ENCODE measurements around the gene LY6G6D.

Gene LY6G6D

DNA sequence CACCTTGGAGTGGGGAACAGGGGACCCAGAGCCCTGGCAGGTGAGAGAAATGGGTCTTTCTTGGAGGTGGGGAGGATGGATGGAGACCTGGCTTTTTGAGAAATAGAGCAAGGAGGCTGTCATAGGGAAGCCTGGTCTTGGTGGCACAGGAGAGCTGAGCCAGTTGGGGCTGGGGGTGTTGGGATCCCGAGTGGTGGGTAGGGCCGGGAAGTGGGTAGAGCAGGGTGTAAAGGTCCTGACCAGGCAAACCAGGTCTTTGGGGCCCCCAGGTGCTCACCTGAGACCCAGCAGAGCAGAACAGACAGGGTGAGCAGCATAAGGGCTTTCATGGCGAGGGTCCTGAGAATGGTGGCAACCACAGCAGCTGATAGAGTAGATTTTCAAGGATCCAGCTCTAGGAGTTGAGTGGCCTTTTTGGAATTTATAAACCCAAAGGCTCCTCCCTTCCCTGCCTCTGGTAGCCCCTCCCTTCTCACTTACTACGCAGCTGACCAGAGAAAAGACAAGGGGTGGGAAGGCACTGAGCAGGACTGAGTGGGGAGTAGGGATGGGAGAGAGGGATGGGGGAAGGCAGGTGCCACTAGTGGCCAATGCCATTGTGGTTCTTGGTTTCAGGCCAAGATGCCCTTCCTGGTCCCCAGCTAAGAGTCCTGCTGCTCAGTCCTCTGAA, 6.3 kb downstream of the LY6G6D start, which contains the start of gene LY6G6C:
Gene LY6G6C (minus strand): TSS at position 396 of the 670 bp plus-strand sequence. CDS start 67 bp downstream, at position 329.
- DNase-seq: no peak

DNA sequence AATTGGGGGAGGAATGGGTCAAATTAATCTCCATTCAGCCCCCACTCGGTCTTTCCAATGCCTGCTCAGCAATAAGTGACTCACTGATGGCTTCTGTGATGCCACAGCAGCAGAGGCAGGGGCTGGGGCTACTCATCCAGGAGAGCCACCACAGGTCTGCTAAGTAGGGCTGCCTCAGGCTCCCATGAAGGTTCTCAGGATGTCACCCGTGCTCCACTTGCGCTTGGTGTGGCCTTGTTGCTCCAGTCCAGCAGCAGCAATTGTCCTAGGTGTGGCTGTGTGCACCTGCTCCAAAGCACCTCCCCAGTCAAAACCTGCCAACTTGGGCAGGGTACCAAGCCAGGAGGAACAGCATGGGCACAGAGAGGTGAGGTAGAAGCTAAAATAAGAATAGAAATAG, 7.0 kb downstream of the LY6G6D start:
- DNase-seq: no peak

DNA sequence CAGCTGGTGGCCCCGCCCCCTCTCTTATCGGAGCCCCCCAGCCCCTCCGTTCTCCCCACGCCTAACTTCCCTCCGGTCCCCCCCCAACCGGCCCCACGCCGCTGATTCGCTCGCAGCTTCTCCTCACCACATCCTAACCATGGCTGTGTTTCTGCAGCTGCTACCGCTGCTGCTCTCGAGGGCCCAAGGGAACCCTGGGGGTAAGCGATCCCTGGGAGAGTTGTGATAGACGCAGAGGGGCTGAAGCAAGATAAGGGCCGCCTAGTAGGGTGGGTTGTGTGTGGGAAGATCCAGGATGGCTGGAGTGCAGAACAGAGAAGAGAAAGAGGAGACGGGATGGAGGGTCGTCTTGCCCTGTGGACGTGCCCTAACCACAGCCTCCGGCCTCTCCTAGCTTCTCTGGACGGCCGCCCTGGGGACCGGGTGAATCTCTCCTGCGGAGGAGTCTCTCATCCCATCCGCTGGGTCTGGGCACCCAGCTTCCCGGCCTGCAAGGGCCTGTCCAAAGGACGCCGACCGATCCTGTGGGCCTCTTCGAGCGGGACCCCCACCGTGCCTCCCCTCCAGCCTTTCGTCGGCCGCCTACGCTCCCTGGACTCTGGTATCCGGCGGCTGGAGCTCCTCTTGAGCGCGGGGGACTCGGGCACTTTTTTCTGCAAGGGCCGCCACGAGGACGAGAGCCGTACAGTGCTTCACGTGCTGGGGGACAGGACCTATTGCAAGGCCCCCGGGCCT, 8.3 kb downstream of the LY6G6D start, which contains the start of gene MPIG6B:
Gene MPIG6B (plus strand): TSS at position 129 of the 735 bp plus-strand sequence. CDS start 11 bp downstream, at position 140.
- DNase-seq: no peak

DNA sequence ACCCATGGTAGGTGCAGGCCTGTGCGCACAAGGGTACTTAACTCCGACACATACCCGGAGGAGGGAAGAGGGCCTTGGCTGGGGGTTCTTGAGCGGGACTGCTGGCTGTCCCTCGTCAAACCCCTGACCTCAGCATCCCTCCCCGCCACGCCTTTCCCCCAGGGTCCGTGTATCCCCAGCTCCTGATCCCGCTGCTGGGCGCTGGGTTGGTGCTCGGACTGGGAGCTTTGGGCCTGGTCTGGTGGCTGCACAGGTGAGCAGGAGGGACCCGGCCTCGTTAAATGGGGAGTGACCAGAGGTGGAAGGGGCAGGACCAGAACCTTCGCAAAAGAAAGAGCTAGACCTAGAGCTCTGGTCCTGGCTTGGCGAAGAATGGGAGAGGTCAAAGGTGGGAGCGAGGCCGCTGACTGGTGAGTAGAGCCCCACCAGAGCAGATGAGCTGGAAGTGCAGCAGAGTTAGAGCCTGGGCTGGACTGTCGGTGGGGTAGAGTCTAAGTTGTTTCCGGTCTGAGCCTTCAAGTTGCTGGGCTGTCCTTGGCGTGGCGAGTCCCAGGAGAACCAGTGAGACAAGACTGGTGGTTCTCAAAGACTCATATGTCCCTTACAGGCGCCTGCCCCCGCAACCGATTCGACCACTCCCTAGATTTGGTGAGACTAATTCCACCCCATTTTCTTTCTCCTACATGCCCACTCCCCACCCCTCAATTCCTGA, 9.0 kb downstream of the LY6G6D start:
- no peak for DNase-seq

DNA sequence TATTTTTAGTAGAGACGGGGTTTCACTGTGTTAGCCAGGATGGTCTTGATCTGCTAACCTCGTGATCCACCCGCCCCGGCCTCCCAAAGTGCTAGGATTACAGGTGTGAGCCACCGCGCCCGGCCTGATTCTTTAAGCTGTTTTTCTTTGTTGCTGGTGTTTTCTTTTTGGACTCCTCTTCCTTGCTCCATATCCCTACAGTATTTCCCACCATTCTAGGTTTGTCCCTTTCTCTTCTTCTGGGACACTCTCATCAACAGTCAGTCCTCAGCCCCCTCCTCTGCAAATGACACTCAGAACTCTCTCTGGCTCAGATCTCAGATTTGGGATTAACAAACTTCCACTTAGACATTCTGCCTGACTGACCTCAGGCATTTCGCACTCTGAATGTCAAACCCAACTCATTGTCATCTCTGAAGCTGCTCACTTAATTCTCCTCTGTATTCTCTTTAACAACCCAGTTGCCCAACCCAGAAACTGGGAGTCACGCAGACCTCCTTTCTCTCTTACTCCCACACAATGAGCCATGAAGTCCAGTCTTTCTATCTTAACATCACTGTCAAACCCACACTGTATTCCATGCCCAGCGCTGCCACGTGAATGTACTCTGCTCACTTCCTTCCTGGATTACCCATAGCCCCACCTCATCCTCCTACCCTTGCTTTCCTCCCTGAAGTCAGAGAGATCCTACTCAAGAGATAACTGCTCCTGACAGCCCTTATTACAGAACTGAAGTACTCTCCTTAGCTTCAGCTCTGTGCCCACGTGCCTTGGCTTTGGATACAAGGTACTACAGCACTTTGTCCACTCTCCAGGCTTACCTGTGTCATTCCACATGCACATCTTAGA, 10.6 kb downstream of the LY6G6D start:
- peak; percentile 27 for DNase-seq

DNA sequence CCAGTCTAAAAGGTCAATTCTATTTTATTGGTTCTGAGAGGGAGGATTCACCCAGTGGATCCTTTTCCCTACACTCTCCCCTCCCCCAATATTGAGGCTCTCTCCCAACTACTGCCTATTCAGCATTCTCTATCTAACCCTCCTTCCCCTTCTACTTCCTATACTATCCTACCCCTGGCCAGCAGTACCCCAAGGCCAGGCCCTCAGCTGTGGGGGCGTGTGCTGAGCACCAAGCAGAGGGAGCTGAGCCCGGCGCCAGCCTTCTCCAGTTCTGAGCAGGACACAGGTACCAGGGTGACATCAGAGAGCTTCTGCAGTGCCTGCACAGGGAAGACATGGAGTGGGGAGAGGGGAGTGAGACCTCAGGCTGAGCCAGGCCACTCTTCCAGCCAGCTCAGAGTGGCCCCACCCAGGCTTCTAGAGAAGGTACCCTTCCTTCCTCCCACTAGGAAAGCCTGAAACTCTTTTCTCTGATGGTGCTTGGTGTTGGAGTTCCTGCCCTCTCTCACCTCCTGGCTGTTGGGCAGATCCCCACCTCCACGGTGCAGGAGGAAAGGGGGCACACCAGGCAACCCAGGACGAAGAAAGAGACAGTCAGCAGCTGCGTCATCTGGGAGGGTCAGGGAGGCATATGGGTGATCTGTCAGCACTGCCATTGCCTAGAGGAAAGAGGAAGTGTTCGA, 12.0 kb downstream of the LY6G6D start:
- peak; percentile 43 for DNase-seq

DNA sequence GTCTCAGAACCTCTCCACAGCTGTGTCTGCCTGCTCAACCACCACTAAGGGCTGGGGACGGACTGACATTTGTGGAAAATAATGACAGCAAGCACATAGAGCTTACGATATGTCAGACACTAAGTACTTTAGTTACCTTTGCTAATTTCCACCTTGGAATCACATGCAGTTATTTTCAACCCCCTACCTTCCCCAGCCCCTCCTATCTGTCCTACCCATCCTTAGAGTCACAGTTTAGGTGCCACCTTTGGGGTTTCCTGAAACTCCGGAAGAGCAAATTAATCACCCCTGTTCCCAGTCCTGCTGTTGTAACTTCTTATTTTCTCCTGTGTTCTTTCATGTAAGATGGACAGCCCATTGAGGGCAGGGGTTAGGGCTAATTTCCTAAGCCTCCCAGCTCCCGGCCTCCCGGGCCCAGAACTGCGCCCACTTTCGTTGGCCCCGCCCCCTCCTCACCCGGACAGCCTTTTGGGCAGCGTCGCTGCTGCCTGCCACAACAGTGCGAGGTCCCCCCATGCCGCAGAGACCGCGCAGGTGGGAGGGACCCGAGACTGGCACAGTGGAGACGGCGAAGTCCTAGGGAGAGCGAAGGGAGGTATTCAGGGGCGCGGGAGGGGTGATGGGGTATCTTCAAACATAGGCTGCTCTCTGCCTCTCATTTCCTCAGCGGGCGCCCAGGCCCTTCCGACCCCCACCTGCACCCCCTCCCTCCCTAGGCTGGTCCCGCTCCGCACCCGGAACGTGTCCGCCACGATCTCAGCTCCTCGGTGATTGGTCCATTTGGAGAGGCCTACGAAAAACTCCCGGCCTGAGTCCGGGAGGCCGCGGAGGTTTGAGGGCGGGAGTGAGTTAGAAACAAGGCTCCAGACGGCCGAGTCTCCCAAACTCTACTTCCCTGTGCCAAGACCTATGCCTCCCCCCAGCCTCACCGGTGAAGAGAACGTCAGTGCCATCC, 12.8 kb downstream of the LY6G6D start:
- no peak for DNase-seq

DNA sequence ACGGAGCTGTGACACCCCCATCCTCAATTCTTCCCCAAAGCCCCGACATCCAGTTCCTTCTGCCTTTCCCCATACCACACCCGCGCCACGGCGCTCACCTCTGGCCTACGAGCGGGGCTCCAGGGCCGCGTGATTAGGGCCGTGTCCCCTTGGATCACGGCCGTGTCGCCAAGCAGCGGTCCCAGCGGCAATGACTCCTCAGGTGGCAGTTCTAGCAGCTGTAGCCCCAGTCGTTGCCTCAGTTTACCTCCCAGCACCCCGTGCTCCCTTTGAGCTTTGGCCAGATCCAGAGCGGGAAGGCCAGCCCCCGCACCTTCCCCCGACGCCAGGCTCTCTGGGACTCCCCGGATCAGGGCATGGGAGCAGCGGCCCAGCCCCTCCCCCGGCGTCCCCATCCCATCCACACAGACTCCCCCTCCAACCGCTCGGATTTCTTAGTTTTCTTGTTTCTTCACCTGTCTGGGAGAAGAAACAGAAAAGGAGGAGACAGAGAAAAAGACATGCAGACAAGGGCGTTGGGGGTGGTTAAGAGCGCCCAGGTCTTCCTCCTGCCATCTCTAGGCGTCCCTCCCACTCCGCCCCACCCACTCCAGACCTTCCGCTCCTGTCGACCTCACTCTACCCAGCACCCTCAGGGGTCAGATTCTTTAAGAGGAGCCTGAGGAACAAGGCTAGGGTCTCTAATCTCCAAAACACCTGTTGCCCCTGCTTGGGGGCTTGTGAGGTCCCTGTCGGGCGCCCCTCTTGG, 13.8 kb downstream of the LY6G6D start, which contains the start of gene DDAH2:
Gene DDAH2 (minus strand): TSS at position 533 of the 748 bp plus-strand sequence. CDS start 138 bp downstream, at position 395.
- DNase-seq: peak; percentile 82

DNA sequence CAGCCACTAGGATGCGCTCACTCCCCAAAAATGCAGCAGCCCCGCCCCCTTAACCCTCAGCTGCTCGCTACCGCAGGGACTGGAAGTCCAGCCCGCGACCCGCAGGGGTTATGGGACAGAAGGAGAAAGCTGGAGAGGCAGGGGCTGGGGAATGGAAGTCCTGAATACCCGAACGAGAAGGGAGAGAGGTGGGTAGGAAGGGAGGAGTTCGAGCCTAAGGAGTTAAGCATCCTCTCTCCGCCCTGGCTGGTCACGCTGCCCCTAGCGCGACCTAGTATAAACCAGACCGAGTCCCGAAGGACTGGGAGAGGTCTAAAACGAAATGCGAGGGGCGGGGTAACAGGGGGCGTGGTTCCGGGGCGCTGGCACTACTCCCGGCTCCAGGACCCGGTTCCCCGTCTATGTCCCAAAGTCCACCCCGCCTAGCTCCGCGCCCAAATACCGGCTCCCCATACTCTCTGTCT, 14.4 kb downstream of the LY6G6D start:
- DNase-seq: peak; percentile 77

DNA sequence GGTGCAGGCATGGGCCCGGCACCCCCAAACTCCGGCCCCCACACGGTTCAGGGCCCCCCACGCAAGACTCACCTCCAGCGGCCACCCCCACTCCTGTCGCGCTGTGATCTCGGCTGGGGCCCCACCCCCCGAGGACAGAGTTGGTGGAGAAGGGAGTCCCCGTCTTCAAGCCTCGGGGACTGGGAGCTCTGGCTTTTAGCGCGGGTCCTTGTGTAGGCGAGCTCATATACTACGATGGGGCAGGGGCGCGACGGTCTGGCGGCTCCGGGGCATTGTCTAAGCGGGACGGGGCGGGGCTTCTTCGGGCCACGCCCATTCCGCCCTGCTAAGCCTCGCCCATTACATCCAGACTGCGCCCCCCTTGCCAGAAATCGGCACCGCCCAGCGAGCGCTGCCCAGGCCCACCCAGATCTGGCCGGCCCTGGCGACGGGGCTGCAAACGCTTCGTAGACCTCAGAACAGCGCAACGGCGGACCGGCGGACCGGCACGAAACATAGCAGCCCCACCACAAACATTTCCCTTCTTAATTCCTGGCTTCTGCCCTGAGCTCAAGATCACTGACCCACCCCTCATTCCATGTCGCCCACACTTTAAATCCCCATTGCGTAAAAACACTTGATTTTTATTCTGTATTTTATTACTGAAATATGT, 15.0 kb downstream of the LY6G6D start:
- peak; percentile 73 for DNase-seq

DNA sequence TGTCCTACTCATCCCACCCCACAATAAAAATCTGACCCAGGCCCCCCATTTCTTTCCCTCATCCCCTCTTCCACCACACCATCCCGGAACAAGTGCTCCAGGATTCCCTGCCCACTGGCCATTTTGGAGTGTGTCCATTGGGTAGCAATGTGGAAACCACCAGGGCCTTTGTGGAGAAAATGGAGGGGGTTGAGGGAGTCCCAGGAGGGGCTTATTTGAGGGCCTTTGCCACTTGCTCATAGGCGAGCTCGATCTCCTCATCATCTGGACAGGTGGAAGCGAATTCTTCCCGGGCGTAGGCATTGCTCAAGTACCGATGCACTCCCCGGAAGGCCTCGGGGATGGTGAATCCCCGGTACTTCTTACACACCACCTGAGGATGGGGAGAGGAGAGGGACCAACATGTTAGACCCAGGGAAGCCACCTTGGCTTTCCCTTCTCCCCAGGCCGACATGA, 15.5 kb downstream of the LY6G6D start:
- no peak for DNase-seq

DNA sequence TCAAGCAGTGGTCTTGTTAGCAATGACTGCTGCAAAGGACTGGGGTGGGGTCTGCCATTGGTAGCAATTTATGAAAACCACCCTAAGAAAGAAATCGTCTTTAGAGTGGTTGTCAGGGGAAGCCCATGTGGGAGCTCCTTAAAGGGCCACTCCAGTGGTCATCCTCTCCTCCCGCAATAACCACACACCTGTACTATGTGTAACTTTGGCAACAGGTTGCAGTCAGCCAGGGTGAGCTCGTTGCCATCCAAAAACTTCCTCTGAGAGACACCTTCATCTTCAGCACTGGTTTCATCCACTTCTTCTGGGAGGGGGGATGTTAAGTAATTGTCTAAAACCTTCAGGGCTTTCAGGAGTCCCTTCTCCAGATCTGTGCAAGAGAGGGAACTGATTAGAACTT, 16.9 kb downstream of the LY6G6D start:
- DNase-seq: no peak

DNA sequence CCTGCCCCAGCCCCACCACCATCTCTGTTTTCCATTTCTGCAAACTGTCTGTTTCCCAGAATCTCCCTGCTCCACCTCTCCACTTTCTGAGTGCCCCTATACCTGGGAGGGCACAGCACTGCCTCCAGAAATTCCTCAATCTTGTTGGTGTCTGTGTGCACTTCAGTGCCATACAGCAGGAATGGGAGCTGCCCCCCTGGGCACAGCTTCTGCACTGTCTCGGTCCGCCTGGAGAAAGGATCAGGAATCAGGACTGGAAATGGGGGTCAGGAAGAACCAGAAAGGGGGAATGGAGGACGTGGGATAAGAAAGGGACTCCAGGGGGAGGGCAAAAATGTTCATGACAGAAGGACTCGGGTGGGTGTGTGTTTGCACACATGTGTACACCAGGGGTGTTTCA, 18.6 kb downstream of the LY6G6D start:
- no peak for DNase-seq

DNA sequence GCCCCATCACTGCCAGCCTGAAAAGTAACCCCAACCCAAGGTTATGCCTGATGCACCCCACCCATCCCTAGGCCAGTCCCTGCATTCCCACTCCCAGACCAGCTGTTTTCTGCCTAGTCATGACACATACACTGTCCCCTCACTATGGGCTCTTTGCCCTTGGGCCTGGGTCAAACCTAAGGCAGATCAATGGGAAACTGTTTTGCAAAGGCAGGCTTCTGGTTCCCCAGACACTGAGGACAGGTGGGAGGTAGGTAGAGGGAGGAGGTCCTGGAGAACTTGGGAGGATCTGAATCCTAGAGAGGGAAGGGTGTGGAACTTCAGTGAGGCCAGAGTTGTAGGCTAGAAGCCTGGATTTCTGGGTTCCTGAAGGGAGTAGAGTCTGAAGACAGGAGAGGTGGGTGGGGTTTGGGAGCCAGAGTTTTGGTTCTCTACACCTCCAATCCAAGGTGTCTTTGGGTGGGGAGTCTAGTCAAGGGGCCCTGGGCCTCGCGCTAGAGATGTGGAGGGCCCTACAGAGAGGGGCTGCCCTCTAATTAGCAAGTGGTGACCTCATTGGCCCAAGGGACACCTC, 19.2 kb downstream of the LY6G6D start:
- no peak for DNase-seq

DNA sequence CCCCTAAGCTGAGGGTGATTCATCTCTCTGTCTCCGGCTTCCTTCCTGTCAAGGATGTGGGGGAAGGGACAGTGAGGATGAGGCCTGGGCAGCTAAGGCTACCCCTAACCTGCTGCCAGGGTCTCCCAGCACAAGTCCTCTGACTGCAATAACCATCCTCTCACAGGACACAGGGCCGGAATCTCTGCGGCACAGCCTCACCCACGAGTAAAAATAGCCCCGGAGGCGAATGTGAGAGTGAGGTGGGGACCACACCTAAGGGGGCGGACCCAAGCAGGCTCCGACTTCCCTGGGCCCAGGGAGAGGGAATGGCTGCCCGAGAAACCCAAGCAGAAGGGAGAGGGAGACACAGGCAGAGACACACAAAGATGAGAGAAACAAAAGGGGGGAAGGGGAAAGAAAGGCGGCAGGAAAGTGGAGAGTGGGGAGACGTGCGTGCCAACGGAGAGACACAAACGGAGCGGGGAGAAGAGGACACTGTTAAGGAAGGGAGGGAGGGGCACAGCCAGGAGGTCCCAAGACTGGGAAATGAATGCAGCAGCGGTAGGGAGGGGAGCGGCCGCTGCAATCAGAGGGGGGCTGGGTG, 19.8 kb downstream of the LY6G6D start:
- DNase-seq: peak; percentile 86

DNA sequence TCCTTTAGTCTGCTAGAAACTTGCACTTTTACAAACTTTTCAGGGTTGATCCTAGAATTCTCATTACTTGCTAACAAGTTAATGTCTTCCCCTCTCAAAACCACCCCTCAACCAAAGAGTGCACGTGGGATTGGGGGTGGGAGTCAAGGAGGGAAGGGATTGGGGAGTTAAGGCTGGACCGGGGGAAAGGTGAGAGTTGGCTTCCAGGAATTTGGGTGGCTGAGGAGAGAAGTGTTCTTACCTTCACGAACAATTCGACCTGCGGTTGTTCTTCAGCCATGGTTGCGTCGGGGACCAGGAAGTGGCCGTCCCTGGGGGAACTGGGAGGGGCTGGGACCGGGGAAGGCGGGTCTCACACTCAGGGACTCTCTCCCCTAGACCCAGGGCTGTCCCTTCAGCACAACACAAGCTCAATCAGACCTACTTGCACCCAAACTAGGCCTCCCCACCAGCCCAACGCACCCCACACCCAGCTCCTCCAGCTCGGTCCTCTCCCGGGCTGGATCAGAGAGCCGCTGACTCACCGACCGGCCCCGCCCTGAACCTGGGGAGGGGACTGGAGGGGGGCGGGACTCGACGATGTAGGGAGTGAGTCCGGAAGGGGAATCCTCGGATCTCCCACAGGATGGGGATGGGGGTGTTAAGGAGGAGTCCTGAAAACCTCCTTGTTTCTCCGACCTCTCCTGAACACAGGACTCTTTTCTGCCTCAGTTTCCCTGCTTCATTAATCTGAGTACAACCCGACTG, 21.0 kb downstream of the LY6G6D start, which contains the start of gene CLIC1:
Gene CLIC1 (minus strand): TSS at position 510 of the 747 bp plus-strand sequence. CDS start 230 bp downstream, at position 280.
- DNase-seq: peak; percentile 91

DNA sequence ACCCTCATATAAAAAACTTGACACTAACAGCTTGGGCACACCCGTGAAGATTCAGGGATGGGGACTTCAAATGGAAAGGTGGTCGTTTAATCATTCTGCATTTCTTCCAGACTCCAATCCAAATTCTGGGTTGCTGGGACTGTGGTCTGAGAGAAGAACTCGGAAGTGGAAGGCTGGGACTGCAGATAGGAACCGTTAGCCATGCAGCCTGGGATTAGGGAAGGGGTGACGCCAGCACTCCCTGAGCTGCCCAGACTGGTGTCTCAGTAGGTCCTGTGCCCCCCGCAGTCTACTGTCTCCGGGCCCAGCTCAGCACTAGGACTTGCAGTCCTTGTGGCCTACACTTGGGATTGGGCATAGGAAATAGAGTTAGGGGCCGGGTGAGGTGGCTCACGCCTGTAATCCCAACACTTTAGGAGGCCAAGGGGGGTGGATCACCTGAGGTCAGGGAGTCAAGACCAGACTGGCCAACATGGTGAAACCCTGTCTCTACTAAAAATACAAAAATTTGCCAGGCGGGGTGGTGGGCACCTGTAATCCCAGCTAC, 21.7 kb downstream of the LY6G6D start:
- DNase-seq: no peak
